ENCODE measurements around the gene DNHD1.

DNA sequence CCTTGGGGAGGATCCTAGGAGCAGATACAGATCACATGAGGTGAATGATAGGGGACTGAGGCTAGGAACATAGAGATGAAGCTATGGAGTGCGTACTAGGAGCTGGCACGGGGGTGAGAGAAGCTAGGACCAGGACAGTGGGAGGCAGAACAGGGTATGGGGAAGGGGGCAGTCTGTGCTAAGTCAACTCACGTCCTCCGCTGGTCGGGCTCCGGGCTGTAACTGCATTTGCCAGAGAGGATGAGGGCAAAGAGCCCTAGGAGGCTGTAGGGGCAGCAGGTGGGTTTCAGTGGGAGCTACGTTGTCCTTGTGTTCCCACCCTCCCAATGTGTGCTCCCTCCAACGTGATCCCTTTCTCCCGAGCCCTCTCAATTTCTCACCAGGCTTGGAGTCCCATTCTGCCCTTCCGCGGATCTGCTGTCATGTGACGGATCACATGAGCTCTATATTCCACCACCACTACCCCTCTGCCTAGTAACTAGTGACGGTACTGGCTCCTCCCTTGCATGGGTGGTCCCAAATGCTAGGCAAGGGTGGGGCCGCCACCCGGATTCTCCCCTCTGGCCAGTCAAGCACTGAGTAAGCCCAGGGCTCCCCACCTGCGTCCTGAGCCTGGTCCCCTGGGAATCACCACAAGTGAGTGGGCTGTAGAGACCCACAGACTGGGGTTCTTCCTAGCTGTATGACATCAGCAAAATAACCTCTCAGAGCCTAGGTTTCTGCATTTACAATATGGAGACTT, 122.1 kb downstream of the DNHD1 start, which contains the start of gene TPP1:
- TF ChIP-seq POLR2A (IDR thresholded peaks at IDR 0.05) (peak; percentile 44 to 79), POLR2AphosphoS5 (IDR thresholded peaks at IDR 0.05; ENCODE audit: insufficient read depth in 1 of 2, low read depth in 1 of 2) (peak; percentile 88 to 98)
- TF ChIP-seq, protein P1, sequence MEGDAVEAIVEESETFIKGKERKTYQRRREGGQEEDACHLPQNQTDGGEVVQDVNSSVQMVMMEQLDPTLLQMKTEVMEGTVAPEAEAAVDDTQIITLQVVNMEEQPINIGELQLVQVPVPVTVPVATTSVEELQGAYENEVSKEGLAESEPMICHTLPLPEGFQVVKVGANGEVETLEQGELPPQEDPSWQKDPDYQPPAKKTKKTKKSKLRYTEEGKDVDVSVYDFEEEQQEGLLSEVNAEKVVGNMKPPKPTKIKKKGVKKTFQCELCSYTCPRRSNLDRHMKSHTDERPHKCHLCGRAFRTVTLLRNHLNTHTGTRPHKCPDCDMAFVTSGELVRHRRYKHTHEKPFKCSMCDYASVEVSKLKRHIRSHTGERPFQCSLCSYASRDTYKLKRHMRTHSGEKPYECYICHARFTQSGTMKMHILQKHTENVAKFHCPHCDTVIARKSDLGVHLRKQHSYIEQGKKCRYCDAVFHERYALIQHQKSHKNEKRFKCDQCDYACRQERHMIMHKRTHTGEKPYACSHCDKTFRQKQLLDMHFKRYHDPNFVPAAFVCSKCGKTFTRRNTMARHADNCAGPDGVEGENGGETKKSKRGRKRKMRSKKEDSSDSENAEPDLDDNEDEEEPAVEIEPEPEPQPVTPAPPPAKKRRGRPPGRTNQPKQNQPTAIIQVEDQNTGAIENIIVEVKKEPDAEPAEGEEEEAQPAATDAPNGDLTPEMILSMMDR (IDR thresholded peaks at IDR 0.05) = peak in 1 of 3 experiments; percentile 12

Data from vagina (tissue), 2 donors.